ENCODE data around the gene GULP1.
"Not testable (repeated sequence)": the region's sequence is repeated elsewhere in the genome, so short reads cannot be mapped to it uniquely, and the experiment has no call there.

Gene GULP1

GRCh38 chr2:188588235-188588634 lies 296.6 kb downstream of the GULP1 start:
- no peak for DNase-seq (ENCODE audit: low read depth in 2 of 2, low spot score in 1 of 2)

- DNase-seq (ENCODE audit: low read depth in 2 of 2, low spot score in 1 of 2), result no peak
Measured at GRCh38 chr2:188596054-188596453, 304.4 kb downstream of the GULP1 start.

- DNase-seq (ENCODE audit: low read depth in 2 of 2, low spot score in 1 of 2), result no peak
Measured at GRCh38 chr2:188598551-188598950, 306.9 kb downstream of the GULP1 start.

- no peak for DNase-seq (ENCODE audit: low read depth in 2 of 2, low spot score in 1 of 2)
Measured at GRCh38 chr2:188599140-188599539, 307.5 kb downstream of the GULP1 start.

GRCh38 chr2:188600536-188601210 lies 309.0 kb downstream of the GULP1 start:
- DNase-seq (ENCODE audit: low read depth in 2 of 2, low spot score in 1 of 2), result no peak

GRCh38 chr2:188601391-188601790 lies 309.7 kb downstream of the GULP1 start:
- no peak for DNase-seq (ENCODE audit: low read depth in 2 of 2, low spot score in 1 of 2)

GRCh38 chr2:188601927-188602326 lies 310.3 kb downstream of the GULP1 start:
- no peak for DNase-seq (ENCODE audit: low read depth in 2 of 2, low spot score in 1 of 2)

- DNase-seq (ENCODE audit: low read depth in 2 of 2, low spot score in 1 of 2), result no peak
Measured at GRCh38 chr2:188604579-188604978, 312.9 kb downstream of the GULP1 start.

- DNase-seq (ENCODE audit: low read depth in 2 of 2, low spot score in 1 of 2), result not testable (repeated sequence)
Measured at GRCh38 chr2:188605609-188606584, 314.2 kb downstream of the GULP1 start.

- not testable (repeated sequence) for DNase-seq (ENCODE audit: low read depth in 2 of 2, low spot score in 1 of 2)
Measured at GRCh38 chr2:188606596-188606995, 314.9 kb downstream of the GULP1 start.

GRCh38 chr2:188607501-188607900 lies 315.8 kb downstream of the GULP1 start:
- DNase-seq (ENCODE audit: low read depth in 2 of 2, low spot score in 1 of 2), result no peak

GRCh38 chr2:188609321-188610049 lies 317.8 kb downstream of the GULP1 start:
- DNase-seq (ENCODE audit: low read depth in 2 of 2, low spot score in 1 of 2), result no peak

GRCh38 chr2:188610050-188610444 lies 318.4 kb downstream of the GULP1 start:
- DNase-seq (ENCODE audit: low read depth in 2 of 2, low spot score in 1 of 2), result no peak

- DNase-seq (ENCODE audit: low read depth in 2 of 2, low spot score in 1 of 2), result no peak
Measured at GRCh38 chr2:188610827-188611226, 319.2 kb downstream of the GULP1 start.

GRCh38 chr2:188619146-188619545 lies 327.5 kb downstream of the GULP1 start:
- DNase-seq (ENCODE audit: low read depth in 2 of 2, low spot score in 1 of 2), result no peak

- DNase-seq (ENCODE audit: low read depth in 2 of 2, low spot score in 1 of 2), result no peak
Measured at GRCh38 chr2:188620916-188621315, 329.2 kb downstream of the GULP1 start.

GRCh38 chr2:188622601-188623260 lies 331.1 kb downstream of the GULP1 start:
- DNase-seq (ENCODE audit: low read depth in 2 of 2, low spot score in 1 of 2), result no peak

- no peak for DNase-seq (ENCODE audit: low read depth in 2 of 2, low spot score in 1 of 2)
Measured at GRCh38 chr2:188623995-188624643, 332.4 kb downstream of the GULP1 start.

GRCh38 chr2:188627471-188627870 lies 335.8 kb downstream of the GULP1 start:
- no peak for DNase-seq (ENCODE audit: low read depth in 2 of 2, low spot score in 1 of 2)

GRCh38 chr2:188628989-188629752 lies 337.5 kb downstream of the GULP1 start:
- no peak for DNase-seq (ENCODE audit: low read depth in 2 of 2, low spot score in 1 of 2)
